Measurements from ENCODE around the gene SPINT1. TPM values are rescaled to one million over a fixed set of nuclear protein-coding genes. Genes with fewer than 3 reads are reported as not detected.

SPINT1 gene
- total RNA-seq, 1 donor from 2014 or later = 76.5 TPM

GRCh38 chr15:40831861-40832260 lies 12.0 kb upstream of the SPINT1 start:
- H3K4me1 ChIP-seq = no peaks in the 10 kb centered on the region
- no peaks in the 10 kb centered on the region for H3K9me3 ChIP-seq
- ATAC-seq = no peak
- H3K27me3 ChIP-seq (ENCODE audit: low read depth) = no peaks in the 10 kb centered on the region
- no peak for TF ChIP-seq CTCF (IDR thresholded peaks at IDR 0.05)
- no peak overlapping the region for H3K4me3 ChIP-seq
- intact Hi-C loops (cut with DNase I) = no loop called here
- H3K36me3 ChIP-seq = no peaks in the 10 kb centered on the region
- DNase-seq = no peak
- no peak overlapping the region for H3K27ac ChIP-seq

- no peak for ATAC-seq
- TF ChIP-seq CTCF (IDR thresholded peaks at IDR 0.05) = no peak
- no peak for DNase-seq
- H3K27me3 ChIP-seq (ENCODE audit: low read depth) = no peaks in the 10 kb centered on the region
- no peaks in the 10 kb centered on the region for H3K36me3 ChIP-seq
- no peaks in the 10 kb centered on the region for H3K4me1 ChIP-seq
- H3K9me3 ChIP-seq = no peaks in the 10 kb centered on the region
- H3K4me3 ChIP-seq = no peak overlapping the region
- H3K27ac ChIP-seq = no peak overlapping the region
- intact Hi-C loops (cut with DNase I) = no loop called here
Measured at GRCh38 chr15:40832903-40833302, 10.9 kb upstream of the SPINT1 start.

- Histone ChIP-seq H3K4me3 (no peak overlapping the region), H3K27ac (no peak overlapping the region), H3K4me1 (no peaks in the 10 kb centered on the region), H3K9me3 (no peaks in the 10 kb centered on the region), H3K27me3 (ENCODE audit: low read depth) (no peaks in the 10 kb centered on the region), H3K36me3 (no peaks in the 10 kb centered on the region)
- DNase-seq (no peak), ATAC-seq (no peak)
- no peak for TF ChIP-seq CTCF (IDR thresholded peaks at IDR 0.05)
- intact Hi-C loops (cut with DNase I) = no loop called here
Measured at GRCh38 chr15:40836020-40836419, 7.8 kb upstream of the SPINT1 start.

GRCh38 chr15:40838756-40839155 lies 5.1 kb upstream of the SPINT1 start:
- no peak for DNase-seq
- H3K9me3 ChIP-seq = no peaks in the 10 kb centered on the region
- TF ChIP-seq CTCF (IDR thresholded peaks at IDR 0.05) = no peak
- no peak overlapping the region for H3K4me3 ChIP-seq
- no peaks in the 10 kb centered on the region for H3K36me3 ChIP-seq
- H3K27ac ChIP-seq = no peak overlapping the region
- H3K4me1 ChIP-seq = no peaks in the 10 kb centered on the region
- no peaks in the 10 kb centered on the region for H3K27me3 ChIP-seq (ENCODE audit: low read depth)
- intact Hi-C loops (cut with DNase I) = no loop called here
- no peak for ATAC-seq

- peaks cover 27% of the 10 kb centered on the region for H3K4me1 ChIP-seq
- H3K27me3 ChIP-seq (ENCODE audit: low read depth) = peaks cover 16% of the 10 kb centered on the region
- H3K27ac ChIP-seq = no peak overlapping the region
- no peaks in the 10 kb centered on the region for H3K36me3 ChIP-seq
- TF ChIP-seq CTCF (IDR thresholded peaks at IDR 0.05) = no peak
- H3K9me3 ChIP-seq = no peaks in the 10 kb centered on the region
- ATAC-seq (no peak), DNase-seq (no peak)
- intact Hi-C loops (cut with DNase I) = no loop called here
- H3K4me3 ChIP-seq = no peak overlapping the region
Measured at GRCh38 chr15:40841741-40842140, 2.1 kb upstream of the SPINT1 start.
